ENCODE data around the gene DENND11.
"Not testable (repeated sequence)": the region's sequence is repeated elsewhere in the genome, so short reads cannot be mapped to it uniquely, and the experiment has no call there.

The DENND11 gene

GRCh38 chr7:141708351-141708750 is 6.4 kb upstream of the DENND11 start, which contains the start of gene WEE2:
Gene WEE2, plus strand, starts transcription at chr7:141708353. Its CDS starts 406 bp downstream, at chr7:141708759.
- DNase-seq (ENCODE audit: low spot score) = no peak

GRCh38 chr7:141706239-141707064 is 4.5 kb upstream of the DENND11 start:
- DNase-seq (ENCODE audit: low spot score) = no peak

GRCh38 chr7:141704741-141705140 is 2.8 kb upstream of the DENND11 start:
- no peak for DNase-seq (ENCODE audit: low spot score)

GRCh38 chr7:141704112-141704511 is 2.1 kb upstream of the DENND11 start:
- no peak for DNase-seq (ENCODE audit: low spot score)

GRCh38 chr7:141702892-141703291 is 926 bp upstream of the DENND11 start:
- no peak for DNase-seq (ENCODE audit: low spot score)

GRCh38 chr7:141701489-141702046 is 398 bp downstream of the DENND11 start:
- peak; percentile 53 for DNase-seq (ENCODE audit: low spot score)

- DNase-seq (ENCODE audit: low spot score) = no peak
These were observed 1.1 kb downstream of the DENND11 start for GRCh38 chr7:141700848-141701371.

- peak; percentile 28 for DNase-seq (ENCODE audit: low spot score)
These were observed 1.6 kb downstream of the DENND11 start for GRCh38 chr7:141700296-141700847.

- DNase-seq (ENCODE audit: low spot score) = no peak
These were observed 2.1 kb downstream of the DENND11 start for GRCh38 chr7:141699860-141700259.

GRCh38 chr7:141698247-141699015 is 3.5 kb downstream of the DENND11 start:
- DNase-seq (ENCODE audit: low spot score) = peak; percentile 54

GRCh38 chr7:141697211-141697871 is 4.6 kb downstream of the DENND11 start:
- peak; percentile 75 for DNase-seq (ENCODE audit: low spot score)

GRCh38 chr7:141696348-141696747 is 5.6 kb downstream of the DENND11 start:
- no peak for DNase-seq (ENCODE audit: low spot score)

- DNase-seq (ENCODE audit: low spot score) = no peak
These were observed 6.1 kb downstream of the DENND11 start for GRCh38 chr7:141695803-141696289.

GRCh38 chr7:141693082-141693481 is 8.9 kb downstream of the DENND11 start:
- DNase-seq (ENCODE audit: low spot score) = no peak

- no peak for DNase-seq (ENCODE audit: low spot score)
These were observed 10.0 kb downstream of the DENND11 start for GRCh38 chr7:141691961-141692360.

GRCh38 chr7:141691540-141691939 is 10.4 kb downstream of the DENND11 start:
- DNase-seq (ENCODE audit: low spot score) = no peak

GRCh38 chr7:141689072-141689825 is 12.7 kb downstream of the DENND11 start:
- not testable (repeated sequence) for DNase-seq (ENCODE audit: low spot score)

GRCh38 chr7:141688043-141688442 is 13.9 kb downstream of the DENND11 start:
- DNase-seq (ENCODE audit: low spot score) = no peak

GRCh38 chr7:141686670-141687069 is 15.3 kb downstream of the DENND11 start:
- DNase-seq (ENCODE audit: low spot score) = no peak

GRCh38 chr7:141686074-141686473 is 15.9 kb downstream of the DENND11 start:
- DNase-seq (ENCODE audit: low spot score) = no peak
